ENCODE measurements around the gene YY1.
A peak's percentile ranks its signal among the peaks of the same experiment; 100 is the strongest.

YY1 gene

DNA sequence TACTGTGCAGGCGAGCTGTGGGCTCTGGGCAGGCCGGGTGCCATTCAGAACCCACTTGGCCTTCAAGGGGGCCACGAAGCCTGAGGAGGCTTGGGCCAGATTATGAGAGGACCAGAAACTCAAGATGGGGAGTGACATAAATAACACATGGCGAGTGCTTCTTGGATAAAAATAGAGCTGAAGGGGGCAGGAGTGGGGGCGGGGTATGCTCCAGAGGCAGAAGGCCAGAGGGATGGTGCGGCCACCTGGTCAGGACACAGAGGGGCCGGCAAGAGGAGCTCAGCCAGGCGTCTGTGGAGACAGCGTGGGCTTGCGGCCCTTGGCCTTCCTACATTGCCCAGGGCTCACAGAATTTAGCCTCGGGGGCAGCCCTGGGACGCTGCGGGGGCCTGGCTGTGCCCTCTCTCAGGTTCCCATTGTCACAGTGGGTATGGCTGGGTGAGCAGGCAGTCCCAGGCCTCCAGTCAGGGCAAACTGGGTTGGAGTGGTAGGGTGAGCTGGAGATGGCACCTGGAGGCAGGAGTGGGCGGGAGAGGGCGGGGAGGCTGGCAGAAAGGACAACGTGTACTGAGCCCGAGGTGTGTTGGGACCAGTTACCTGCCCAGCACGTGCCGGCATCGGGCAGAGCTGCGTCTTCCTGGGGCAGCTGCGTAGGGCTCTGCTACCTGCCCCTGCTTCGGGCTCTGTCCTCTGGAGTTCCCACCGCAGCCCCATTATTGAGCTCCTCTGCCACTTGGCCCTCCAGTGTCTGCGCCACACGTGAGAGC lies 74.7 kb downstream of the YY1 start:
- DNase-seq (ENCODE audit: low read depth, low spot score) = no peak

DNA sequence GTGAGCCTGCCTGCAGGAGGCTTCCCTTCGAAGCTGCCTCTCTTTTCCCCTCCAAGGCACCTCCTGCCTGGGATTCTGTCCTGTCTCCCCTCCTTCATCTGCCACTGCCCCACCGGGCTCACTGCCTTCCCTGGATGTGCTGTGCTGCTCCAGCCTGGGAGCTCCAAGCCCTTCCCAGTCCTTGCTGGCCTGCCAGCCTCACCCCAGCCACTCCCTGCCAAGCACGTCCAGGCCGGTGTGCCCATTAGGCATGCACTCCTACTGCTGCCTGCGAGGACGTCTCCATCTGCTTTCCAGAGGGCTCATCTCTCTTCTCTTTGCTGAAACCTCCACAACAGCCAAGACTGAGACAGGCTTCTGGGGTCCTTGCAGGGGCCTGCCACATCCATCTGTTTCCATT lies 75.8 kb downstream of the YY1 start:
- DNase-seq (ENCODE audit: low read depth, low spot score) = no peak

GRCh38 chr14:100317389-100317788 lies 78.4 kb downstream of the YY1 start:
- no peak for DNase-seq (ENCODE audit: low read depth, low spot score)

GRCh38 chr14:100317912-100318808 lies 79.2 kb downstream of the YY1 start:
- peak; percentile 39 for DNase-seq (ENCODE audit: low read depth, low spot score)

GRCh38 chr14:100320157-100320856 lies 81.4 kb downstream of the YY1 start:
- DNase-seq (ENCODE audit: low read depth, low spot score) = no peak

DNA sequence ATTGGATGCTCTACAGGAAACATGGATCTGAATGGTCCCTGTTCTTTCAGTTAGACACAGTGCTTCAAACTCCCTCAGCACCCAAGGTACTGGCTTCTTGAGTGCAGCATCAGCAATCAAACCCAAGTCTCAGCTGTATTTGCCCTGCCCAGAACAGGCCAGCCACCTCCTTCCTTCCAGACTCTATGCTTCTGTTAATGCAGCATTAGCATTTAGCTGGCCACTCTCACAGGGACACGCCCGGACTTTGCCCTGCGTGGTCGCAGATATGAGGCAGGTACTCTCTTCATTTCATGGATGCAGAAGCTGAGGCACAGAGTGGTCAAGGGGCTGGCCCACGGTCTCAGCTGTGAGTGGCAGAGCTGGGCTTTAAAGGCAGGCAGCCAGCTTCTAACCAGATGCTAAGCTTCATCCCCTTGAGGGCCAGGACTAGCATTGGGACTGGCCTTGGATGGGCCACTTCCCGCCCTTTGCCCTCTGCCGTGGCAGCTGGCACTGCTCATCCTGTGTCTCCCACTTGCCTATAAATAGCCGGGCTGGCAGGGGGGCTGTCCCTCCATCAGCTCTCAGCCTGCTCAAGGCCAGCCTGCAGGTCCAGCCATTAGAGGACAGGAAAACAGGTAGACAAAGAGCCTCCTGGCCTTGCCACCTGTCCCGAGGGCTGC lies 82.7 kb downstream of the YY1 start:
- no peak for DNase-seq (ENCODE audit: low read depth, low spot score)

DNA sequence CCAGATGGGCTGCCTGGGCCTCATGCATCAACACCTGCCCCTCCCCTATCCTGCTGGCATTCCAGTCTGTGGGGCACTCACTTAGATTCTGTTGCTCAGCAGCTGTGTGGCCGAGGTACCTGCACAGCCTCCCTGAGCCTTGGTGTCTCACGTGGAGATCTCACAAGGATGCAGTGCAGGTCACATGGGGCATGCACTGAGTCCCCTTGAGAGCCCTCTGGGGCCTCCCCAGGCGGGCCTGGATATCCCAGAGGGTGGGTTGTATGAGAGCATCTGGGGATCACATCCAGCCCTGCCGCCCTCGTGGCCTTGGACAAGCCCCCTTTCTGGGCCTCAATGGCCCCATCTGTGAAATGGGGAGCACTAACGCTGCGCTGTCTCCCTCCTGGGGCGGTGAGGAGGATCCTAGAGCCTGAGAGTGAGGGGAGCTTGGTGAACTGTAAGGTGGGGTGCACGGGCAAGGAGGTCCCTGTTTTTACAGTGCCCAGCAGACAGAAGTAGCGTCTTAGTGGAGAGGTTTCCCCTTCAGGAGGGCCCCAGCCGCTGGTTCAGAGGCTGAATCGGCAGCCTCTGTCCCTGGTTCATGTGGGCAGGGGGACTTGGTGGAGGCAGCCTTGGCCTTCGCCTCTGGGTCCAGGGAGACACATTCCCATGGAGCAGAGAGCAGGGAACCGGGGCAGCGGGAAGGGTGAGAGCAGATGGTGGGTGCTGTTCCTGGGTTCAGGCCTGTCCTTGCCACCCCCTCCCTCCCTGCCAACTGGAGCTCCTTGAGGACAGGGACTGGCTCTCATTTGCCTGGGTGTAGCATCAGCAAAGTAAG lies 83.4 kb downstream of the YY1 start:
- no peak for DNase-seq (ENCODE audit: low read depth, low spot score)

DNA sequence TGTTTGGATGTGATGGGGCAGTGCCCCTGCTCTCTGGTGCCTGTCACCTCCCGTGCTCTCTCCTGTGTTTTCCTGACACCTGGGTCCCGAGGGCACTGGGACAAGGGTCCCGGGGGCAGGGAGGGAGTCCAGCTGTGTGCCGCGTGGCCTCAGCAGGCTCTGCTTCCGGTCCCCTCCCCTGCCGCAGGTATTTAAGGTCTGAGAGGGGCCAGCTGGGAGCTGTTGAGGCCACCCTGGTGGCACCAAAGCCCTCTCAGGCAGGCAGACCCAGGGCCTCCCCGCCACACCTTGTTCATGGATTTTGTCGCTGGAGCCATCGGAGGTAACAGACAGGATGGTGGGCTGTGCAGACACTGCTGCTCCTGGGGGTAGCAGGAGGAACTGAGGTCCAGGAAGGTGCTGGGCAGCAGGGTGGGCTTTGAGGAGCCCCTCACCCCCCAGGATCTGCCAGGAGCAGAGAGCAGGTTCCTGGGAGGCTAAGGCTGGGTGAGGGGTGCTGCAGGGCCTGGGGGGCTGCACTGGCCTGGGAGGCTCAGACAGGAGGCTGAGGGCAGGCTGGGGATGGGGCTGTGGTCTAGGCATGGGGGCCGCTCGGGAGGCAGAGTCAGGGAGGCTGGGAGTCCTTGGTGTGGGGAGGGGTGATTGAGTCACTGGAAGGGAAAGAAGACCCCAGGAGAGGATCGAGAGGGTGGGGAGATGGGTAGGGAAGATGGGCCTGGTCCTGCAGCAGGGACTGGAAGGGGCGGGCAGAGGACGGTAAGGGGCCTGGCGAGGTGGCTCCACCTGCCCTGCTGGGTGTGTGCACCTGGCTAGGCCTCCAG lies 84.4 kb downstream of the YY1 start, which contains the start of gene SLC25A47:
SLC25A47 (plus strand) TSS at position 219 of the 821 bp plus-strand sequence; CDS start at position 295, 76 bp downstream.
- no peak for DNase-seq (ENCODE audit: low read depth, low spot score)

- no peak for DNase-seq (ENCODE audit: low read depth, low spot score)
Observed at GRCh38 chr14:100323942-100324307, 85.0 kb downstream of the YY1 start.

DNA sequence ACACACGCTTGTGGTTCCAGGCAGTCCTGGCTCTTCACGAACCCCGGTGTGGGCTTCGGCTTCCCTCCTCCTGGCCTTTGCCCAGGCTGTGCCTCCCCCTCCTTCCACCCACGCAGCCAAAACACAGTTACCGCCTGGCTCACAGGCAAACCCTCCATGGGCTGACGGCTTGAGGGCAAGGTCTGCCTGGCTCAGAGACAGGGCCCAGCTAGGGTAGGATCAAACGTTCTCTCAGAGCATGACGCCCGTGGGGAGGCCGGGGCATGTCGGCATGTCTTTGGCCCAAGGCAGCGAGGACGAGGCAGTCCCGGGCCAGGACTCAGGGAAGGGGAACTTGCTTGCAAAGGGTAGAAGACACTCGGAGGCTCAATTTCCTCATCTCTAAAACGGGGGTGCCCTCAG lies 86.3 kb downstream of the YY1 start:
- DNase-seq (ENCODE audit: low read depth, low spot score) = no peak

GRCh38 chr14:100325958-100326357 lies 87.0 kb downstream of the YY1 start:
- no peak for DNase-seq (ENCODE audit: low read depth, low spot score)

- no peak for DNase-seq (ENCODE audit: low read depth, low spot score)
Observed at GRCh38 chr14:100327128-100327527, 88.2 kb downstream of the YY1 start.

DNA sequence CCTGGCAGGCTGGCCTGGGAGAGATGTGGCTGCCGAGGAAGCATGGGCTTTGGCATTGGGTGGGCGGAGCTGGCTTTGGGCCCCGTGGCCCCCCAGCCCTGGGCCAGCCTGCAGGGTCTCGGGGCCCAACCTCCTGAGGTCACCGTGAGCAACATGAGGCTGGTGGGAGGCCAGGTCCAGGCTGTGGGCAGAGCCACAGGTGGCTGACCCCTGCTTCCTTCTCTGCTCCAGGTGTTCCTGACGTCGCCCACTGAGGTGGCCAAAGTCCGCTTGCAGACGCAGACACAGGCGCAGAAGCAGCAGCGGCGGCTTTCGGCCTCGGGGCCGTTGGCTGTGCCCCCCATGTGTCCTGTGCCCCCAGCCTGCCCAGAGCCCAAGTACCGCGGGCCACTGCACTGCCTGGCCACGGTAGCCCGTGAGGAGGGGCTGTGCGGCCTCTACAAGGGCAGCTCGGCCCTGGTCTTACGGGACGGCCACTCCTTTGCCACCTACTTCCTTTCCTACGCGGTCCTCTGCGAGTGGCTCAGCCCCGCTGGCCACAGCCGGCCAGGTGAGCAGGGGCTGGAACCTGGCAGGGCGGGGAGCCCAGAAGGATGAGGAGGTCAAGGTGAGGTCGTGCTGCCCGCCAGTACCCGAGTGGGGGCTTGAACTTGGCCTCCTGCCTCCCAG lies 89.7 kb downstream of the YY1 start:
- no peak for DNase-seq (ENCODE audit: low read depth, low spot score)

DNA sequence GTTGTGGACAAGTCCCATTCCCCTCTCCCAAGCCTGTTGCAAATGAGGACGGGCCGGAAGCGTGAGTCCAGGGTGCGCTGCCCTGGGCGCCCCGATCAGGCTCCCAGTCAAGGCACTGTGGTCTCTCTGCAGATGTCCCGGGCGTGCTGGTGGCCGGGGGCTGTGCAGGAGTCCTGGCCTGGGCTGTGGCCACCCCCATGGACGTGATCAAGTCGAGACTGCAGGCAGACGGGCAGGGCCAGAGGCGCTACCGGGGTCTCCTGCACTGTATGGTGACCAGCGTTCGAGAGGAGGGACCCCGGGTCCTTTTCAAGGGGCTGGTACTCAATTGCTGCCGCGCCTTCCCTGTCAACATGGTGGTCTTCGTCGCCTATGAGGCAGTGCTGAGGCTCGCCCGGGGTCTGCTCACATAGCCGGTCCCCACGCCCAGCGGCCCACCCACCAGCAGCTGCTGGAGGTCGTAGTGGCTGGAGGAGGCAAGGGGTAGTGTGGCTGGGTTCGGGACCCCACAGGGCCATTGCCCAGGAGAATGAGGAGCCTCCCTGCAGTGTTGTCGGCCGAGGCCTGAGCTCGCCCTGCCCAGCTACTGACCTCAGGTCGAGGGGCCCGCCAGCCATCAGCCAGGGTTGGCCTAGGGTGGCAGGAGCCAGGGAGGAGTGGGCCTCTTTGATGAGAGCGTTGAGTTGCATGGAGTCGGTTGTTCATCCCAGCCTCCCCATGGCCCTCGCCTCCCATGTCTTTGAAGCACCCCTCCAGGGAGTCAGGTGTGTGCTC lies 90.5 kb downstream of the YY1 start:
- no peak for DNase-seq (ENCODE audit: low read depth, low spot score)

DNA sequence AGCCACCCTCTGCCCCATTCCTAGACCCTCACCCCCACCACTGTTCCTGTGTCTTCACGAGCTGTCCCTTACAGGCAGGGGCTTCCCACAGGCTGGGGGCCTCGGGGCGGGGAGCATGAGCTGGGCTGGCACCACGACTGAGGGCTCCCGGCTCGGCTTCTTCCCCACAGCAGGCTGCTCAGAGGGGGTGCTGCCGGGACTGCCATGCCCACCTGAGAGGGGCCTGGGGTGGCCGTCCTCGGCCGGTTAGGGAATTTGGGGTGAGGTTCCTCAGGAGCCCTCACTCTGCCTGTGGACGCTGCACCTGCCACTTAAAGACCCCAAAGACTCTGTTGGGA lies 91.0 kb downstream of the YY1 start:
- DNase-seq (ENCODE audit: low read depth, low spot score) = no peak

- no peak for DNase-seq (ENCODE audit: low read depth, low spot score)
Observed at GRCh38 chr14:100330388-100330931, 91.5 kb downstream of the YY1 start.

DNA sequence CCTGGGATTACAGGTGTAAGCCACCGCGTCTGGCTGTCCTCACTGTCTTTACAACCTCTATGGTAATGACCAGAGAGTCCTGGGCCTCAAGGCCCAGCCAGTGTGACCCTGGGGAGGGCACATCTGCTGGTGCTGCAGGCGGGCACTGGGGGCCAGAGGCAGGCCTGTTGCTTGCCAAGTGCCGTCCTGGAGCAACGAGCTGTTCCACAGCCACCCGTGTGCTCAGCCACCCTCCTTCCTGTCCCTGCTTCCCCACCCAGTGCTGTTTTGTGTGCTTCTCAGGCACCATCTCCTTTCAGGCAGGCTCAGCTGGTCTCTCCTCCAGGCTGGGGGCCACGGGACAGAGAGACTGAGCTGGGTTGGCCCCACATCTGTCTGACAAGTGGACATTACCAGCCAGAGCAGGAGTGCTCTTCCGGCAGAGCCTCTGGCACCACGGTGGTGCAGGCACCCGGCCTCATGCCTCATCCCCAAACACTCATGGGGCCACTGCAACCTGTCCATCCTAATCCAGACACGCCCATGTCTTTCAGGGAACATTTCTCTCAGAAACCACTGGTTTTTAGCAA lies 93.2 kb downstream of the YY1 start:
- DNase-seq (ENCODE audit: low read depth, low spot score) = no peak
